ENCODE measurements around the gene LINS1.

LINS1 gene

GRCh38 chr15:100580414-100580813, 21.6 kb downstream of the LINS1 start:
- no peak overlapping the region for H2AFZ ChIP-seq (ENCODE audit: low read depth, low read length, severe bottlenecking)
- H3K4me3 ChIP-seq (ENCODE audit: insufficient read depth, low read length, poor library complexity, severe bottlenecking): no peak overlapping the region
- peaks cover 4% of the 10 kb centered on the region; the same call in 1 of the 2 replicates for H3K36me3 ChIP-seq (ENCODE audit: low read length)
- H3K4me2 ChIP-seq (ENCODE audit: low read depth, low read length, poor library complexity, severe bottlenecking): no peak overlapping the region
- TF ChIP-seq CTCF (IDR thresholded peaks at IDR 0.05; ENCODE audit: insufficient read depth, low read length, poor library complexity, severe bottlenecking) (no peak), EZH2phosphoT487 (conservative IDR thresholded peaks at IDR 0.05; ENCODE audit: low read length) (no peak)
- peaks cover 6% of the 10 kb centered on the region for H3K79me2 ChIP-seq (ENCODE audit: insufficient read depth, low read length)
- no peak overlapping the region for H3K9ac ChIP-seq (ENCODE audit: low read length)
- no peak overlapping the region for H3K27ac ChIP-seq (ENCODE audit: low read depth, low read length)
- H3K9me3 ChIP-seq (ENCODE audit: insufficient read depth, low read length): no peaks in the 10 kb centered on the region
- no peaks in the 10 kb centered on the region for H3K9me2 ChIP-seq (replicated peaks; ENCODE audit: insufficient read depth, low read length)
- H4K20me1 ChIP-seq (ENCODE audit: low read depth, low read length): no peaks in the 10 kb centered on the region
- H3F3A ChIP-seq (ENCODE audit: insufficient read depth): no peaks in the 10 kb centered on the region
- no peaks in the 10 kb centered on the region for H3K27me3 ChIP-seq (ENCODE audit: low read length)

GRCh38 chr15:100573526-100573925, 28.5 kb downstream of the LINS1 start:
- H3K4me3 ChIP-seq (ENCODE audit: insufficient read depth, low read length, poor library complexity, severe bottlenecking): no peak overlapping the region
- TF ChIP-seq CTCF (IDR thresholded peaks at IDR 0.05; ENCODE audit: insufficient read depth, low read length, poor library complexity, severe bottlenecking) (no peak), EZH2phosphoT487 (conservative IDR thresholded peaks at IDR 0.05; ENCODE audit: low read length) (no peak)
- H3K9me3 ChIP-seq (ENCODE audit: insufficient read depth, low read length): no peaks in the 10 kb centered on the region

GRCh38 chr15:100572362-100572983, 29.5 kb downstream of the LINS1 start:
- no peaks in the 10 kb centered on the region for H3K9me3 ChIP-seq (ENCODE audit: insufficient read depth, low read length)
- H3F3A ChIP-seq (ENCODE audit: insufficient read depth): no peaks in the 10 kb centered on the region
- no peak overlapping the region for H2AFZ ChIP-seq (ENCODE audit: low read depth, low read length, severe bottlenecking)
- H3K4me2 ChIP-seq (ENCODE audit: low read depth, low read length, poor library complexity, severe bottlenecking): no peak overlapping the region
- H4K20me1 ChIP-seq (ENCODE audit: low read depth, low read length): no peaks in the 10 kb centered on the region
- no peaks in the 10 kb centered on the region for H3K9me2 ChIP-seq (replicated peaks; ENCODE audit: insufficient read depth, low read length)
- H3K79me2 ChIP-seq (ENCODE audit: insufficient read depth, low read length): no peaks in the 10 kb centered on the region
- peaks cover 5% of the 10 kb centered on the region; the same call in 1 of the 2 replicates for H3K36me3 ChIP-seq (ENCODE audit: low read length)
- TF ChIP-seq CTCF (IDR thresholded peaks at IDR 0.05; ENCODE audit: insufficient read depth, low read length, poor library complexity, severe bottlenecking): peak; percentile 23
- no peak for TF ChIP-seq EZH2phosphoT487 (conservative IDR thresholded peaks at IDR 0.05; ENCODE audit: low read length)
- no peak overlapping the region for H3K9ac ChIP-seq (ENCODE audit: low read length)
- H3K27me3 ChIP-seq (ENCODE audit: low read length): no peaks in the 10 kb centered on the region
- H3K27ac ChIP-seq (ENCODE audit: low read depth, low read length): no peak overlapping the region
- H3K4me3 ChIP-seq (ENCODE audit: insufficient read depth, low read length, poor library complexity, severe bottlenecking): no peak overlapping the region

More at GRCh38 chr15:100573526-100573925, 28.5 kb downstream of the LINS1 start:
- Histone ChIP-seq H3K27ac (ENCODE audit: low read depth, low read length) (no peak overlapping the region), H2AFZ (ENCODE audit: low read depth, low read length, severe bottlenecking) (no peak overlapping the region), H3K79me2 (ENCODE audit: insufficient read depth, low read length) (no peaks in the 10 kb centered on the region), H3K9ac (ENCODE audit: low read length) (no peak overlapping the region), H4K20me1 (ENCODE audit: low read depth, low read length) (no peaks in the 10 kb centered on the region), H3F3A (ENCODE audit: insufficient read depth) (no peaks in the 10 kb centered on the region), H3K9me2 (replicated peaks; ENCODE audit: insufficient read depth, low read length) (no peaks in the 10 kb centered on the region), H3K4me2 (ENCODE audit: low read depth, low read length, poor library complexity, severe bottlenecking) (no peak overlapping the region), H3K27me3 (ENCODE audit: low read length) (no peaks in the 10 kb centered on the region), H3K36me3 (ENCODE audit: low read length) (peaks cover 5% of the 10 kb centered on the region; the same call in 1 of the 2 replicates)

Data from SU-DHL-6 (cell line).